AG09319 (cell line): ENCODE results near the gene MGAT4D.

Experiments
- DNase-seq: peaks from one replicate; pipeline ENCODE4 v3.0.0-alpha.2; 2010; ENCODE audit warnings: low read depth; ENCODE audit errors: extremely low read depth
- TF ChIP-seq, protein P1 (sequence below): IDR thresholded peaks from 2 replicates; pipeline ENCODE4 v1.5.1; 2011; ENCODE audit warnings: low read depth, mild to moderate bottlenecking, inconsistent platforms, low read length, moderate library complexity

MGAT4D gene

DNA sequence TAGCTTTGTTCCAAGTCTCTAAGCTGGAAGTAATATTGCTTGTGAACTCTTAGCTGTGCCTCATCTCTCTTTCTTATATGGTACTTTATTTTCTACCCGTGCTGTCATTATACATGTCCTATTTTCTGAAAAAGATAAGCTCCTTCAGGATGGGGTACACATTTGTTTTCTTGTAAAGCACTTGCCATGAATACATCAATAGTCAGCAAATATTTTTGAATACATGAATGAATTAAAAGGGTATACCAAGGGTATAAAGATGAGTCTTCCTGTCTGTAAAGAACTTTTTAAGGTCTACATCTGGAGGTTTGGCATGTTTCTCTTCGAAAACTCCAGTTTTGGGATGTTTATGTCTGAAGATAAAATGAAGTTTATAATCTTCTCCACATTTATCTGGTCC is 98.0 kb downstream of the MGAT4D start:
- no peak for DNase-seq
- TF ChIP-seq, protein P1, sequence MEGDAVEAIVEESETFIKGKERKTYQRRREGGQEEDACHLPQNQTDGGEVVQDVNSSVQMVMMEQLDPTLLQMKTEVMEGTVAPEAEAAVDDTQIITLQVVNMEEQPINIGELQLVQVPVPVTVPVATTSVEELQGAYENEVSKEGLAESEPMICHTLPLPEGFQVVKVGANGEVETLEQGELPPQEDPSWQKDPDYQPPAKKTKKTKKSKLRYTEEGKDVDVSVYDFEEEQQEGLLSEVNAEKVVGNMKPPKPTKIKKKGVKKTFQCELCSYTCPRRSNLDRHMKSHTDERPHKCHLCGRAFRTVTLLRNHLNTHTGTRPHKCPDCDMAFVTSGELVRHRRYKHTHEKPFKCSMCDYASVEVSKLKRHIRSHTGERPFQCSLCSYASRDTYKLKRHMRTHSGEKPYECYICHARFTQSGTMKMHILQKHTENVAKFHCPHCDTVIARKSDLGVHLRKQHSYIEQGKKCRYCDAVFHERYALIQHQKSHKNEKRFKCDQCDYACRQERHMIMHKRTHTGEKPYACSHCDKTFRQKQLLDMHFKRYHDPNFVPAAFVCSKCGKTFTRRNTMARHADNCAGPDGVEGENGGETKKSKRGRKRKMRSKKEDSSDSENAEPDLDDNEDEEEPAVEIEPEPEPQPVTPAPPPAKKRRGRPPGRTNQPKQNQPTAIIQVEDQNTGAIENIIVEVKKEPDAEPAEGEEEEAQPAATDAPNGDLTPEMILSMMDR = no peak

DNA sequence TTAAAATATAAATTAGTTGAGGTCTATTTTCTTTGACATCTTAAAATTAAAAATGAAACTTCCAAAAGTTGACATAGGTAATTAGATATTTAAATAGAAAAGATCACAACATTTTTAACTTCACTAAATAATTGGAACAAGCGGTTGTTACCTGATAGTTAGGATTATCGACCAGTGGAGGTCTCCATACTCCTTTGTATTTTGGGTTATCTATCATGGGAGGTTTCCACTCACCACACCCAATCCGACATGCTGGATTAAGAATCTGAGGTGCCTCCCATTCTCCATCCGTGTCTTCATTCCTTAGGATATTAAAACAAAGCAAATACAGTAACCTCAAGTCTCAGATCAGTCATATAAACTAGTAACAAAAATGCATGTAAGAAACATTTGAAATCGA is 102.4 kb downstream of the MGAT4D start:
- TF ChIP-seq, protein P1 = no peak
- DNase-seq = no peak
